ENCODE data around the gene TRPM3.

The TRPM3 gene

DNA sequence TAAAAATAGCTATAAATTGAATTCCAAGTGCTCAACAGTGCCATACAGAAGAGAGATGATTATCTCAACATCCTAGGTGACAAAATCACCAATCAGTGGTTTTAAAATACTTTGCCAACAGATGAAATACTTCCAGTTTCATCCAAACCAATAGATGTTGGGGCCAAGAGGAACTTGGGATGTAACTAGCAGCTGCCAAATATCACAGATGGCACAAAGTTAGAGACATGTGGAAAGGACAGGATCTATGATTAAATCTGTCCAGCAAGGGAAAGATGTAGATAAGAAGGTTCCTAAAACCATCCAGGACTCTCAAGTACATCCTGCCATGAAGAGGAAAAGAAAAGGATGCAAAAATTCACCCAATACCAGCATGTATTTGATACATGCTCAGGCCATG lies 23.8 kb downstream of the TRPM3 start:
- DNase-seq (ENCODE audit: low spot score), result no peak

DNA sequence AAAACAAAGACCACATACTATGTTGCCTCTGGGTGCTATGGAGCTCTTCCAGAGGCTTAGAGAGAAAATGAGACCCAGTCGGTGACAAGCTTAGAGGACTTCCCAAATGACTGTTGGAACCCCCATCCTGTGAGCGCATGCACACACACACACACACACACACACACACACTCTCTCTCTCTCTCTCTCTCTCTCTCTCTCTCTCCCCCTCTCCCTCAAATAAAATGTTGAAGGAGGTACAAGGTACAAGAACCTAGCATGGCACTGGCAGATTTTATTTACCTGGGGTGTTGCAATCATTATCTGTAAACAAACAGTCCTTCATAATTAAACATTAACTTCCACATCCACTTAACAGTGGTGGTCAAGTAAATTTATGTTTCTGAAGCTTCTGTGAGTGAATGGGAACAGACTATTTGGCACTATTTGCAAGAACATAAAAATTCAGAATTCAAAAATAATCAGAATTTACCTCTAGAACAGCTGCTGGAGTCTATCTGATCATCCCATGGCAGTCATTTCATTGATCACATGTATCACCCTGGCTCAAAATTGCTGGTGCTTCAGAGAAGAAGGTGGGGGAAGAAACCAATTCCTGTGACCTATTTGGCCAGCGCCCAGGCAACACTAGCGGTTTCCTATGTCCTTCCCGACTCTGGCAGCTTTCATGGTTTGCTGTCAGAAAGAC lies 24.9 kb downstream of the TRPM3 start:
- DNase-seq (ENCODE audit: low spot score), result no peak

DNA sequence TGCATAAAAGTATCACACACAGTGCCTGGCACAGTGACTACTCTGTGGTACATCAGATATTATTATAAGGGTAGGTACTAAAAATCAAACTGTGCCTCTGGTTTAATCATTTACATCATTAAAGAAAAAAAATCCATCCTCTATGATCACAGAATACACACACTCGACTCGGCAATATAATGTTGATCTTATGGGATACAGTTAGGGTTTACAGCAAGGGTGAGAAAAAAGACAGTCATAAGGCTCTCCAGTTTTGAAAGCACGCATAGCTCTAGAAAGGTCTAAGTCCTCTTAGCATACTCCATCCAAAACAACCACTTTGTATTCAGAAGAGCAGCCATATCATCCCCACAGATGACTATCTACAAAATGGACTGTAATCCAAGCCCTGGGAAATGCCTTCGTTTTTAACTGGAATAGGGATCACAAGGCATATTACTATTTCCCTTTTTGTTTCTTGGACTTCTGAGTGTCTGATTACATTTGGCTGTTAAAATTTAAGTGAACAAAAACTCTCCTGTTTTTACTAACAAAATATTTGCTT lies 26.6 kb downstream of the TRPM3 start:
- no peak for DNase-seq (ENCODE audit: low spot score)

DNA sequence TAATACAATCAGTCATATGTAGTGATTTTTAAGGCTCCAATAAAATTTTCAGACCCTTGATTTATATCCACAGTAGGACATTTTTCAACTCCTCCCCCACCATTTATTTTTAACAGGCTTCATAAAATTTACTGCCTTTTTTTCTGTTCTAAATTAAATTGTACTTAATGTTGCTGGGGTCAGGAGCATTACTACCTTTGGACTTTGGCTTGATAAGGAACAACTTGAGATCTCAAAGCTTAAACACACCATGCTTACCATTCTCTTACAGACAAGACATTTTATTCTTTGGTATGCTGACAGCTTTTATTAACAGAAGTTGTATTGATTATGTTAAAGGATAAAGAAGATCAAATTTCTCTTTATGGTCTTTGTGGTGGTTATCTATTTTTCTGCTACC lies 30.5 kb downstream of the TRPM3 start:
- DNase-seq (ENCODE audit: low spot score), result no peak

DNA sequence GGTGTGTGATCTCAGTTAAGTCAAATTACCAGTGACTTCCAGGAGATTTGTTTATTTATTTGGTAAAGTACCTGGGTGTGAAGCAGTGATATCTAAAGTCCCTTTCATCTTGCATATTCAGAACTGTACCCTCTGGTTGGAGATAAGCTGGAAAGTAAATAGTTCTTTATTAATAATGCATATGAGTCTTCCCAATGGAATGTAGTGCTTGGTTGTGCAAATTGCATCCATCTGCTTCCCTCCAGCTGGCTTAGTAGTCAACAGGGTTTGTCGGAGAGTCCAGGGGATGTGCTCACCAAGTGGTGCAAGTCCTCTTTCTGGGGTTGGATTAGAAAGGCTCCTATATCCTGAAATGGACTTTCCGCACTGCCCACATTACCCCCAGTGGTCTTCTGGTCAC lies 42.0 kb downstream of the TRPM3 start:
- DNase-seq (ENCODE audit: low spot score), result no peak

DNA sequence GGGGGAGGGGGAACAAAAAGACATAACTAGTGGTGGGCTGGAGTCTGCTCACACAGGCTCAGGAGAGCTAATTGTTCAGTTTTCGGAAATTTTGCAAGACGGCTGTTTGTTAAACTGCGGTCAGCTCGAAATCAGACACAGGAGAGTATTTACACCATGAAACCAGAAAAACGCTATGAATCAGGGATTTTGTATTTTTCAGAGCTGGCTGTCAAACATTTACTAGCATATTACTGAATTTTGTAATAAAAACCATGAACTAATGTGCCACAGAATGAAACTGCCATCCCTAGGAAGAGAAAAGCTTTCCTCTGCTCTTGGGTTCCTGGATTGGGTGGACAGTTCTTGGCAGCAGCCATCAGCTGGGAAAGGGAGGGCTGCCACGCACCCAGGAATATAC lies 45.3 kb downstream of the TRPM3 start:
- no peak for DNase-seq (ENCODE audit: low spot score)

DNA sequence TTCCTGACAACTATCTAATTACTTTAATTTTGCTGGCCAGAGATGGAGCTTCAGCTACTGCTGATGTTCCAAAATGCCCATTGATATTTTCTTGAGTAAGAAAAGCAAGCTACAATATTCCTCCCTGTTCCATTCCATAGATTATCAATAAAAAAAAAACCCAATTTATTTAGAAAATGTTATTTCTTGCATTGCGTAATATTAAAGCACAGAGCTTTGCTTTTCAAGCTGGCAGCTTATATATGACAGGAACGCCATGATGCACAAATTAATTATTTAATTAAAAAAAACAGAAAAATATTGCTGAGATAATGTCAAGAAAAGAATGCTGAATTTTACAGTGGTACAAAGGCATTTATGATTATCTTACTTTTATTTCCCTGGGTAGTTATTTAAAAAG lies 47.9 kb downstream of the TRPM3 start:
- no peak for DNase-seq (ENCODE audit: low spot score)

DNA sequence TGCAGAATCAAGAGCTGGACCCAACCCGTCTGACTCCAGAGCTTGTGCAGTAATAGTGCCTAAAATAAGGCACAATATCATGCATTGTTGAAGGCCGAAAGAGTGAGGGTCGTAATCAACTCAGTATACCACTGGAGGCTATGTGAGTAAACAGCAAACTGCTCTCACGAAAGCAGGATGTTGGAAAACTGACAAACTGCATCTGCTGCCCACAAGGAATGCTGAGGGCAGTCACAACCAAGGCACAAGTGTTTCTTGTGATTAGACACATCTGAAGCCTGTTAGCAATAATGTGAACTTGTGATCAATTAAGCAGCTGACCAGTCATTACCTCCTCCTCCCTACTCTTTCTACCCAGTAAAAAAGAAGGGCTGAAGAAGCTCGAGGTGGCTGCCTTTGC lies 48.8 kb downstream of the TRPM3 start:
- no peak for DNase-seq (ENCODE audit: low spot score)

DNA sequence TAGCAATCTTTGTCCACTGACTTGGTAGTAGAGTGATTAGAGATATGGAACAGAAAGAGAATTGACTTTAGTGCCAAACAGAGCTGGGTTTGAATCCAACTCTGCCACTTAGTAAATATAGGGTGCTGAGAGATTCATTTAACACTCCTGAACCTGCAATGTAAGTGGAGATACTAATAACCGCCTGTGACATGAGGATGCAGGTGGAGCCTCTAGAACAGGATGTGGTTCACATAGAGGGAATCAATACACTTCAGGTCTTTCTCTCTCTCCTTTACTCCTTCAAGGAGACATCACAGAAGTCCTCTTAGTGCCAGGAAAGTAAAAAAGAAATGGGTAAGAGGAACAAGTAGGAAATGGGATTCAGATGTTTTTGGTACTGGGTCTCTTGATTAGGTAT lies 49.8 kb downstream of the TRPM3 start:
- no peak for DNase-seq (ENCODE audit: low spot score)

DNA sequence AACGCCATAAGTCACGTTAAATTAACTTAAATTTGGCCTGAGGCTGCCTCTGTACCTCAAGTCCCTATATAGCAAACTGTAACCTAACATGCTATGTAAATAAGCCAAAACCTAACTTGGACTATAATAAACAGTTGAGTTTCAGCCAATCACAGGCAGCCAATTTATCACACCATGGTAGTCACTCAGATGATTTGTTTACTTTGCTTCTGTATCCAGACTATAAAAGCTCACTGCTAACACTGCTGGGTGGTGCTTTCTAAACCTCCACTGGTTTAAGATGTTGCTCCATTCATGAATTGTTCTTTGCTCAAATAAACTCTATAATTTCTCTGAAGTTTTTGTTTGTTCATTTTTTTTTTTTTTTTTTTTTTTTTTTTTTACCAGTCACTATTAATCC lies 62.8 kb downstream of the TRPM3 start:
- no peak for DNase-seq (ENCODE audit: low spot score)

DNA sequence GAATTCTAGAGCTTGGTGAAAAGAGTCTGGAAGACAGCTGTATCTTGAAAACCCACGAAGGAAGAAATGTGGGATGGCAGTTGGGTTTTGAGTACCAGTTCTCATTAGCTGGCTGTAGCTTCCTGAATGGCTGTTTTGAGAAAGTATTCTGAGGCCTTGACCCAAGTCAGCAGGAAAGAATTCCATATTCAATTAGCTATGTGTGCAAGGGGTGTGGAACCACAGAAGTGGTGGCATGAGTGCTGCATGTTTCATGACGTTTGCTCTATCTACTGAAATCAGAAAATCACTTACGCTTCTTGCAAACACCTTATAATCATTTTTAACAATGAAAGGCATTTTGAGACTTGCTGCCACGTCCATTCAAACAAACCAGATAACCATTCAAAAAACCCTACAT lies 69.1 kb downstream of the TRPM3 start:
- no peak for DNase-seq (ENCODE audit: low spot score)

DNA sequence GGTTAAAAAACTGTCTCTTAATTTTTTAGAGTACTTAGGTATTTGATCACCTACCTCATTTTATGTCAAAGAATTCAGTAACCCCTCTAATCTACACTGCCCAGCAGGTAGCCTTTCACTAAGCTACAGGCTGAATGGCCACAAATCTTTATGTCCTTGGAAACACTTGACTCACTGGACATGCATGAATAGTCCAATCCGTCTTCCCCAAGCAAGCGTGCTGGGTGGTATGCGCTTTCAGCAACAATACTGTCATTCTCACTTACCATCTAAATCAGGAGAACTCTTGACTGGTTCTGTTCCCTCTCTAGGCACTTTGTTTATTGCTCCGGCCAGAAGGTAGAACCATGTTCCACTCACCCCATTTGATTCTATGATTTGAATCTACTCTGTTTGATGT lies 73.1 kb downstream of the TRPM3 start:
- peak; percentile 11 for DNase-seq (ENCODE audit: low spot score)

DNA sequence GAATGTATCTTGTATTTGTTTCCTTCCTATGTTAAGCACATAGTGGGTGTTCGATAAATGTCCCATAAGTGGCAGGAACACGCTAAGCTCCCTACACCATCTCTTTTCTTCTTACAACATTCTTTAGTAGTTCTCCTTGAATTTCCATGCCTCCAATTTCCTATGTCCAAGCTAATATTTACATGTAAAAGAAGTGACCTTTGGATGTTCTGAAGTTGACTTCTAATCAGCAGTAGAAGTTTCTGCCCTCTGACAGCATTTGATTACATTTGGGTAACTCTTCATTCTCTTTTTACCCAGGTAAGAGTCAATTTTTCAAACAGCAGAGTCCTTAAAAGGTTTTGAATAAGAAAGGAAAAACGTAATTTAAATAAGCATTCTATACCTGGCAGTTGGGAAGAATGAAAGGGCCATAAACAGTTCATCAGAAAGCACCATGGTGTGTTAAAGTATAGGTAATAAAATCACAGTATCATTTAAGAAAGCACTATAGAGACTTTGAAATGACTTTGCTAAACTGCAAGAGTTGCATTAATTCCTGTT lies 78.9 kb downstream of the TRPM3 start:
- no peak for DNase-seq (ENCODE audit: low spot score)

DNA sequence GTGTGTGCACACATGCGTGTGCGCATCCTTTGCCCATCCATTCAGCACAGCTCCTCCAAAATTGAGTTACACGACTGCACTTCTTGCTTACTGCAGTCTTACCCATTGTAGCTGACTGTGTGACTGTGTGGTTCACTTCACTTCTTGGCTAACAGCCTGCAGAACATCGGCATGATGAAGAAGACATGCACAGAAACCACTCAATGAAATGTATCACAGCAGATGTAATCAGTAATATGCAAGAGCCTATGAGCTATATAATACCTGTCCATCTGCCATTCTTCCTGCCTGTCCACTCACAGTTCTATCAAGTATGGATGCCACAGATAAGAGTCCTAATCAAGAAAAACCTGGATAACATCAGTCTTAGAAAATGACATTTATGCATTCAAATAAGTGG lies 83.9 kb downstream of the TRPM3 start:
- DNase-seq (ENCODE audit: low spot score), result no peak

DNA sequence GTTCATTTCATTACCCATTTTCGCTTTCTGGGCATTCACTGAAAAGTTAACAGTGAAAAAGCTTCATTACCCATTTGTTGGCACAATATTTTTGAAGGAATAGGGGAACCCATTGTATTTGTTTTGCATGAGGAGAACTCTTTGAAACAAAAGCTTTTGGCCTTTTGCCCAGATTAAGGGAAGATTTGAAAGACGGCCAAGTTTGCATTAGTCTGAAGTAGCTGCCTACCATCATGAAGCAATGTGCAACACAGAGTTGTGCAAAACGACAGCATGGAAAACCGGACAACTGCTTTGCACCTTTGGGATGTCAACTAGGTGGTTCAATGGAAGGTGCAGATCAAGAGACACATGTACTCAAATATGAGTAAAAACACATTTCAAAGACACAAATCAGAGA lies 84.9 kb downstream of the TRPM3 start:
- DNase-seq (ENCODE audit: low spot score), result peak; percentile 14

DNA sequence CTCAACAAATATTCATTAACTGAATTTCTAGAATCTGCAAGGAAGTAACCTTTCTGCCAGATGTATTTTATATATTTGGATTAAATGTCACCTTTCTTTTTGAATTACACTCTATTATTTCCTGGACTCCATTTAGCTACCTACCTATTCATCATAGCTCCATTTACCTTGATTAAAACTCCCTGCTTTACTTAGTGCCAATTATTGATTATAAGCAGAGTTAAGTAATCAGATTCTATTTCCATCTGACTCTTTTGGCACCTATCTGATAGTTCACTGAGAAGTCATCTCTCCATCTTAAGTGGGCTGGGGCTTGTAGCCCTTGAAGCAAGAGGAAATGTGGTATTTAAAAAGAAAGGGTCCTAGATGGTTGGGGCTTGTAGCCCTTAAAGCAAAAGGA lies 88.6 kb downstream of the TRPM3 start:
- no peak for DNase-seq (ENCODE audit: low spot score)

DNA sequence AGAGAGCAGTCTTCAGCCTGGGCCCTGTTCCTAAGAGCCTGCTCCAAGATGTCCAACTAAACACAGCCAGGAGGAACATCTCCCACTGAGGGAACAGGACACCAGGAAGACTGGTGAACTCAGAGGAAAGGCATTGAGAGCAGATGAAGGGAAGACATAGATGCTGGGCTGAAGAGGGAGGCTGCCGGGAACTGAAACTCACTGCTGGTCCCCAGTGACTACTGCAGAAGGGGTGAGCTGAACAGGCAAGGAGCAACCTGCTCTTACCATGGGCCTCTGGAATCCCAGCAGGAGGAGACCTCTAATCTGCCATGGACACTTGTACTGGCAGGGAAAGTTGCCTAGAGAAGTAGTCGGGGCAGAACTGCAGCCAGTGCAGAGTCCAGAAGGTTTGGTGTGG lies 95.7 kb downstream of the TRPM3 start:
- no peak for DNase-seq (ENCODE audit: low spot score)

DNA sequence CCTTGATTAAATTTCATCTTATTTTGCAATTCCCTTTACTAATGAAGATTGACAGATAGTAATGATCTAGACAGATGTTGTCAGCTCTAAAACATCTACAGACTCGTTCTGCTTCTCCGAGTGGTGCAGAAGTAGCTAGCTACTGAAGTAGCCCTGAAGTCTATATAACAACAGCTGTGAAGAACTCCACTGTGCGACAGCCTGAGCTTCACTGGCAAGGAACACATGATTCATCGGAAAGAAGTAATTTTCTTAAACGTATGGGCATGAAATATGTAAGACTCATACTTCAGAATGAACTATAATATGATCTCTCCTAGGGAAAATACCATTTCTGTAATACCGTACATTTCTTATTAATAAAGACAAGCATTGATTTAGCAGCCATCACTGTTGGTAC lies 96.2 kb downstream of the TRPM3 start:
- DNase-seq (ENCODE audit: low spot score), result no peak

DNA sequence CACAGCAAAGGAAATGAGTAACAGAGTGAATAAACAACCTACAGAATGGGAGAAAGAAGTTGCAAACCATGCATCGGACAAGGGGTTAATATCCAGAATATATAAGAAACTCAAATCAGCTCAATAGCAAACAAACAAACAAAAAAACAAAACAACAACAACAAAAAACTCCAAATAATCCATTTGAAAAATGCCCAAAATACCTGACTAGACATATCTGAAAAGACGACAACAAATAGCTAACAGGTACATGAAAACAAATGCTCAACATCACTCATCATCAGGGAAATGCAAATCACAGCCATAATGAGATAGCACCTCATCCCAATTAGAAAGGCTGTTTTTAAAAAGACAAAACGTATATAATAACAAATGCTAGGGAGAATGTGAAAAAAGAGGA lies 111.2 kb downstream of the TRPM3 start:
- DNase-seq (ENCODE audit: low spot score), result no peak

DNA sequence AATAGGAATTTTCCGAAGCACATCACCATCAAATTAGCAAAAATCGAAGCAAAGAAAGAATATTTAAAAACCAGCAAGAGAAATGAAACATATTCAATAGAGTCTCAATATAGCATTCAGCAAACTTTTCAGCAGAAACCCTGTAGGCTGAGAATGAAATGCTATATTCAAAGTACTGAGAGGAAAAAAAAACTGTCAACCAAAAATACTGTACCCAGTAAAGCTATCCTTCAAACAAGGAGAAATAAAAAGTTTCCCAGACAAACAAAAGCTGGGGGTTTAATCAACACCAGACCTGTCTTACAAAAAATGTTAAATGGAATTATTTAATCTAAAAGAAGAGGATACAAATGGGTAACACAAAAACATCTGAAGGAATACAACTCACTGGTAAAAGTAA lies 116.0 kb downstream of the TRPM3 start:
- DNase-seq (ENCODE audit: low spot score), result no peak

DNA sequence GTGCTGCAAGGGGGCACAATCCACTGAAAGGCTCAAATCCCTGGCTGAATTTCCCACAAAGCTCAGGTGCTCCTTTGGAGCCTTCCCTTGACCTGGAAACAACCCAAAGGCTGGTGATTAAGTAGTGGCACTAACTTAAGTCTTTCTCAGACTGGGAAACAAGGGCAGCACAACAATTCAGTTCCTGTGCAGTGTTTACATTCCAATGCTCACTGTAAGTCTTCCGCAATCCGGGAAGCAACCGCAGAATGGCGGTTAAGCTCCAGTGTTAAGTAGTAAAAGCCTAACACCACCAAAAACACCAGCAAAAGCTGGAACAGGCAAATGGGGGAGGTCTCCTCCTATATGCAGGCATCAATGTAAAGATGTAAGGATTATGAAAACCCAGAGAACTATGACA lies 117.2 kb downstream of the TRPM3 start:
- no peak for DNase-seq (ENCODE audit: low spot score)

DNA sequence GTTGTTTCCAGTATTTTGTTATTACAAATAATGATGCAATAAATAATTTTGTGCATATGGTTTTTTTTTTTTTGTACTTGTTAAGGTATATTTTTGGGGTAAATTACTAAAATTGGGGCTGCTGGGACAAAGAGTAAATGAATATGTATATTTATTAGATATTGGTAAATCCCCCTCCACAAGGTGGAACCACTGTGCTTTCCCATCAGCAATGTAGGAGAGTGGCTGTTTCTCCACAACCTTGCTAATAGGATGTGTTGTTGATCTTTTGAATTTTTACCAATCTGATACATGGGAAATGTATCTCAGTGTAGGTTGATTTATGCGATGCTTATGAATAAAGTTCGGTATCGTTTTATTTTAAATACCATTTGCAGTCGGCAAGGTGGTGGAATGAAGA lies 118.1 kb downstream of the TRPM3 start:
- DNase-seq (ENCODE audit: low spot score), result no peak

DNA sequence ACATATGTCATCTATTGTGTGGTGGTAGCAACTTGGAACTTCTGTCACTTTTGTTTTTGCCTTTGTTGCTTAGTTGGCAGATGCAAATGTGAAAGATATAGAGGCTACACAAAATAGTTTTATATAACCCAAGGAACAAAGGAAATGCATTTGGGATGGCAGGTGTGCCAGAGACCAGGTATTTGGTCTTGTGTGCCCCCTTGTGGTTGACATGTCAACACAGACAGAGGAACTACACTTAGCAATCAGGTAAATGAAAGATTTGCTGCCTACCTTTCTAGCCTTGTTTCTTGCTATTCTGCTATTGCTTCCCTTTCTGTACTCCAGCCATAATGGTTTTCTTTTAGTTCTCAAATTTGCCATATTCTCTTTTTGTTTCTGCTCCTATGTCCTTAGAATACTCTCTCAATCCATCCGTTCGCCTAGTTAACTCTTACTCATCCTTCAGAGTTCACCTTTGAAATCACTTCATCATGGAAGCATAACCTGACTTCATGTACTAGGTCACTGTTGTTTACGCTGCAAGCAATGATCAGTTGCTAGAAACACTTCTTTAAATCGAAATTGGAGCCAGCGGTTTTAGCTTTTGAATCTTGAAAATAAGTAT lies 119.5 kb downstream of the TRPM3 start:
- DNase-seq (ENCODE audit: low spot score), result peak; percentile 63

DNA sequence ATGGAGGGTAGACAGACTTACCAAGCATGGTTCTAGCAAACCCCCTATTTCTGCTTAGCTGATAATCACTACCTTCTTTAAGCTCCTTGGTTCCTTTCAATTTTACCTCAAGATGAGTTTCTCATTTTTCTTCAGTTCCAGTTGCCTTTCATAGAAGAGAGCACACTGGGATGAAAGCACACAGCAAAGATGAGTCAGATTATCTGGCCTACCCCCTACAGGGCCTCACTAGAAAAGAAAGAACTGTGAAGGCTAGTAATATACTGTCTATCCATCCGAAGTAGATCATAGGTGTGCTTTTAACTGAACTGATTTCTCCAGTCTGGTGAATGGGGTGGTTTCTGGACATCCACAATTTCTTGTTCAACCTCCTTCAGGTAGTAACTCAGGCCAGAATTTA lies 122.5 kb downstream of the TRPM3 start:
- DNase-seq (ENCODE audit: low spot score), result no peak

Measured in iPS-NIHi11 (cell line).